Activated naive CD4-positive, alpha-beta T cell (primary cell): ENCODE data around the gene CUL7.
"Not testable (repeated sequence)": the region's sequence is repeated elsewhere in the genome, so short reads cannot be mapped to it uniquely, and the experiment has no call there.

ENCODE experiments used
- DNase-seq, 4 experiments: peaks; one replicate each; lab custom pipeline; 2025; lab: John Stamatoyannopoulos, UW

Gene CUL7

DNA sequence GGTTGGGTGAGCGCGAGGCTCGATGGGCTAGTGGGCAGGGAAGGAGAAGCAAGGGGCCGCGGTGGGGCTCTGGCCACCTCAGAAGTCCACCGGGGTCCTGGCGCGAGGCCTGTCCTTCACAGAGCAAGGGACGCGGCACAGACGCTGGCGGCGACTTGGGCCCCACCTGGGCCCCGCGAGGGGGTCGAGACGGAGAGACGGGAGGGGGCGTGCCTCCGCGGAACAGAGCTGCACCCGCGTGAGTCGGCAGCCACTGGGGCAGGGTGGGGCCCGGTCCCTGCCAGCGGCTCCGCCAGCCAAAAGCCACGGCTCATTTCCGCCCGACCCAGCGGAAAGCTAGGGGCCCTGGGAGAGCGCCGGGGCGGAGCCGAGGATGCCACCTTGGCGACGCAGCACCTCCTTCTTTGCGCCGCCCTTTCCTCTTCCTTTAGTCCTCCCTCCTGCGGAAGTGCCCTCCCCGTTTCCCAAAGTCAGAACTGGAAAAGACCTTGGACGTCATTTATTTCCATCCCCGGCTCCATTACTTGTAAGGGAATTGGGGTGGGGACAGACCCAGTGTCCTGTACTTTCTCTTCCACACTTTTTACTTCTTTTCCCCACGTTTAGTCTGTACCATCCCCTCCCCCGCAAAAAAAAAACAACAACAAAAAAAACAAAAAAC, at the start of gene CUL7:
CUL7 (minus strand) TSS at position 307 of the 661 bp plus-strand sequence. CDS start 1,063 bp downstream, outside the sequence.
- DNase-seq, result peak; percentile 64 to 86 (median 74)

DNA sequence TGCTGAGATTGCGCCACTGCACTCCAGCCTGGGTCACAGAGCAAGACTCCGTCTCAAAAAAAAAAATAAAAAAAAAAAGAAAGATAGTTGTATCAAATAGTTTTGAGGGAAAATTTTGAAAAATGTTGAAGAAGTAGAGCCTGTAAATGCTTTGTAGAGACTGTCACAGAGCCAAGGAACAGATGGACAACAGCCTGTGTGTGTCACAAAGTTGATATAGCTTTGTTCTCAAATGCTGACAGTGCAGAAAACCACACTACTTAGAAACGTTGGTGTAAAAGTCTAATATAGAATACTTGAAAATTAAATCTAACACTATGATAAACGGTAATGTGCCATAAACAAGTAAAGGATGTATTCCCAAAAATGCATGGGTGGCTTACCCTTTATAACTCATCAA, 47.8 kb upstream of the CUL7 start:
- no peak for DNase-seq

DNA sequence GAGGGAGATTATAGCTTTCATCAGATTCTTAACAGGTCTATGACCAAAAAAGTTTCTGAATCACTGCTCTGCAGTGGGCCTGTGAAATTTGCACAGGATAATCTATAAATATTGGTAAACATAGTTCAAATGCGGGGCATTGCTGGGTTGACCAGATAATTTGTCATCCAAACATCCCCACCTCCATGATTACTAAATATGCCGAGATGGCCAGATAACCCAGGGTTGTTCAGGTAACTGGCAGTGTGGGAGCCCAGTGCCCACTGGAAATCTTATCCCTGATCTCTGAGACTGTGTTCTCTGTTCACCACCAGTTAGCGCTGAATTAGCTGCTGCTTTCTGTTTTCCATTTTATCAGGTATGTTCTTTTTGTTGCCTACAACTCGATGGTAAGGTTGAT, 43.9 kb upstream of the CUL7 start:
- no peak for DNase-seq

DNA sequence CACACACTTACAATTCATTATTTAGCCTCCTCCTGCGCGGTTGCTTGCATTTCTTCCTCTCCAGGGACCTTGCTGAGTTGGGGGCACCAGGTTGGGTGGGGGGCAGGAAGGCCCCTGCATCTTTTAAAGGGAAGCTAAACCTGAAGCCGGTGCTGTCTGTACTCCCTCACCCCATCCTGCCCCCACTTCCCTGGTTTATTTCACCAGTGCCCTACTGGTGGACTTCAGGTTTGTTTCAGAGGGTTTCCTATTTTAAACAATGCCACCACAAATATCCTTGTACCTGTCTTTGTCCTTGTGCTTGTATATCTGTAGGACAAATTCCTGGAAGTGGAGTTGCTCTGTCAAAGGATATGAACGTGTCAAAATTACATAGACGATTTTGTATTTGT, 43.4 kb upstream of the CUL7 start:
- DNase-seq, result no peak

DNA sequence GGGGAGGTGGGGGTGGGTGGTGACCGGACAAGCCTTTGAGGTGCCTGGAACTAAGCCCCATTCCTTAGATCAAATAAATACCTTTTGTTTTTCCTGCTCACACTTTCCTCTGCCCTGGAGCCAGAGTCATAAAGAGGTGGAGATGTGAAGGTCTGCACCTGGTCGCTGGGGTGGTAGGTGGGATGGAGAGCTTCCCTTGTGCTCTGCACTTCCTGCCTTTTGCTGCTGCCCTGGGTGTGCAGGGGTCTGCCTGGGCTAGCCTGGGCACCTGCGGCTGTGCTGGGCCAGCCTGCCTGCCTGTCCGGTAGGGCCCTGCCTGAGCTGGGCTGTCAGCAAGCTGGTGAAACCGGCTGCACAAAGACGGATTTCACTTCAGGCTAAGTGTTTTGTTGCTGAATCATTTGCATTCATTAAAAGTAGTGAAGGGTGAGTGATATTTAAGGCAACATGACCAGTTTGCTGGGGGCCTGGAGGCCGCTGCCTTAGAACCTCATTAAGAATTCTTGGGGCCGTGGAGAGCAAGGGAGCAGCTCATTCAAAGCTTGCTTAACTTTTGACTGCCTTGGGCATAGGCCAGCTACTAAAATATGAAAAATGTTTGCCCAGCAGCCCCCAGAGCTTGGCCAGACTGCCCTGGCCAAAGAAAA, 42.9 kb upstream of the CUL7 start:
- DNase-seq, result no peak

DNA sequence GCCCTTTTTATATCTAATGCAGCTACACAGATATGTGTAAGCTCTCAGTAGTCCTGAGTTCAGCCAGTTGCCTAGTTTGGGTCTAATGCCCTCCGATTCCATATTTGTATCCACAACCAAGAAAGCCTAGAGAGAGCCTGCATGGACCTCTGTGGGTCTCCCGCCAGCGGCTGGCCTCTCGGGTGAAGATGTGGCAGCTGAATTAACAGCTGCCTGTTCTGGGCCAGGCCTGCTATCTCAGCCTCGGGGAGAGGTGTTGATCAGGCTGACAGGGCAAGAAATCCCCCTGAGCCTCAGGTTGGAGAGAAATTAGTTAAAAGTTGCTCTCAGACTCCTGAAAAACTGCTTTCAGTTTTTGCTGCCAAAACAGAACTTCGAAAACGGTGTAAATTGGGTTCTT, 42.3 kb upstream of the CUL7 start:
- DNase-seq, result no peak

DNA sequence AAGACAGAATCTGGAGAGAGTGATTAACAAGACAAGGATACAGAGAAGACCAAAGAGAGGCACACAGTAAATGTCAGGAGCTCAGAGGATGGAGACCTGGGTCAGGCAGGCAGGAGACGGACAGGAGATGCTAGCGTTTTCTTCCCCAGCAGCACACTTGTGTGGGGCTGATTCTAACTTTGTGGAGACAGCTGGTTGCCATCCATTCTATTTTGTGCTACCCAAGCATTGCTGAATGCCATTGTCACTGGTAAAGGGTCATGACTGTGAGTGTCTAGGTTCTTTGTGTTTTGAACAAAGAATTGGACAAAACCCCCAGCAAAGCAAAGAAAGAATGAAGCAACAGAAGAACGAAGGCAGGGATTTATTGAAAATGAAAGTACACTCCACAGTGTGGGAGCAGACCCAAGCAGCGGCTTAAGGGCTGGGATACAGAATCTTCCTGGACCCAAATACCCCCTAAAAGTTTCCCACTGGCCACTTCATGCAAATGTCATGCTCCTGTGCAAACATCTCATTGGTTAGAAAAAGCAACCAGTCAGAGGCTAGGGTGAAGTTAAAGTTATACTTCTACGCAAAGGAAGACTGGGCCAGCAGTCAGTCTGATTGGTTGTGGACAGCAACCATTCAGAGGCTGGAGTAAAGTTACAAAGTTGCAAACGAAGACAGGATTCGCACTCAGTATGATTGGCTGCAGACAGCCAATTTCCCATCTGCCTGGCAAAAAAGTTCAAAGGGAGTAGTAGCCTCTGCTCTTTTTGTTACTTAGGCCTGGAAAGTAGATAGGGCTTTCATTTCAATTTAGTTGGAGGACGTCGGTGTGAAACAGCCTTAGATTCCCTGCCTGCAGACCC, 40.0 kb upstream of the CUL7 start:
- DNase-seq, result no peak

DNA sequence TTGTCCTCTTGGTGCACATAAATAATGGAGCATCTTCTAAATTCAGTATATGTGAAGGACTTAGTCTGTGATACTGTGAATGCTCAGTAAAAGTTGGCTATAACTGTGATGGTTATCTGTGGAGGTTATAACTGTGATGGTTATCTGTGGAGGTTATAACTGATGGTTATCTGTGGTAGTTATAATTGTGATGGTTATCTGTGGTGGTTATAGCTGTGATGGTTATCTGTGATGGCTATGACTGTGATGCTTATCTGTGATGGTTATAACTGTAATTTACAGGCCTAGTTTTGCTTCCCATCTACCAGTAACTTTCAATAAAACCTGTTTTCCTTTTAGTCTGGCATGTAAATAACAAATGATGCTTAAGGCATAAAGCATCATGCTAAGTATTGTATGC, 39.0 kb upstream of the CUL7 start:
- no peak for DNase-seq

DNA sequence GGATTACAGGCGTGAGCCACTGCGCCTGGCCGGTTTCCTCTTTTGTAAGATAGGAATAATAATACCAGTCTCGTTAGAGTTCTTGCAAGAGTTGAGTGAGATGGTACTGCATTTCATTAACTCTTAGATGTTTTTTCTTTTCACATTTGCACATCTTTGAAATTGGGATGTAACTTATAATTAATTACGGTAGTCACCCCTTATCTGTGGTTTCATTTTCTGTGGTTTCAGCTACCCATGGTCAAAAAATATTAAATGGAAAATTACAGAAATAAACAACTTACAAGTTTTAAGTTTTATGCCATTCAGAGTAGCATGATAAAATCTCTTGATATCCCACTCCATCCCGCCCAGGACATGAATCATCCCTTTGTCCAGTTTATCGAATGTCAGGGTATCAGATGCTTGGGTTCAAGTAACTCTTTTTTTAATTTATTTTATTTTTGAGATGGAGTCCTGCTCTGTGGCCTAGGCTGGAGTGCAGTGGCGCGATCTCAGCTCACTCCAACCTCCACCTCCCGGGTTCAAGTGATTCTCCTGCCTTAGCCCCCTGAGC, 37.9 kb upstream of the CUL7 start:
- DNase-seq, result no peak

DNA sequence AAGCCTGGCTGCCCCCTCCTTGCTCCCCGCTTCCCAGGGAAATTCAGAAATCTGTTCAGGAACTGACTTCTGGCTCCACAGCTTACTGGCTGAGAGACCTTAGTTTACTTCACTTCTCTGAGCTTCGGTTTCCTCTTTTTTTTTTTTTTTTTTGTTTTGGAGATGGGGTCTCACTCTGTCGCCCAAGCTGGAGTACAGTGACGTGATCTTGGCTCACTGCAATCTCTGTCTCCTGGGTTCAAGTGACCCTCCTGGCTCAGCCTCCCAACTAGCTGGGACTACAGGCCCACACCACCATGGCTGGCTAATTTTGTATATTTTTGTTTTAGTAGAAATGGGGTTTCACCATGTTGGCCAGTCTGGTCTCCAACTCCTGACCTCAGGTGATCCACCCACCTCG, 37.4 kb upstream of the CUL7 start:
- DNase-seq, result no peak

DNA sequence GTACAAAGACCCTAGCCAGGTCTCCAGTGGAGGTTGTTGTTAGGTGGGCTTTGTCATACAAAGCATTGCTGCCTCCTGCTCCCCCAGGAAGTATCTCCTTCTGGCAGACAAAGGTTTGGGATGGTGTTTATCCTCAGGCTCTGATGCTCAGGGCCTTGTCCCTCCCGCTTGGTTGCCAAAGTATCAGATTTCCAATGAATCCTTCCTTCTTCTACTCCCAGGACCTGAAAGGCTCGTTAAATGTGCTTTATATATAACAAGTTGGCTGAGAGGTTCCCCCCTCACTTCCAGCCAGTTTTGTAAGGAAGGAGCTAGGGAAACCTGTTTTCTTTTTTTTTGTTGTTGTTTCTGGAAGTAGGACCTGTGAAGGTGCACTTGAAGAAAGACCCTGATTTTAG, 36.9 kb upstream of the CUL7 start:
- no peak for DNase-seq

DNA sequence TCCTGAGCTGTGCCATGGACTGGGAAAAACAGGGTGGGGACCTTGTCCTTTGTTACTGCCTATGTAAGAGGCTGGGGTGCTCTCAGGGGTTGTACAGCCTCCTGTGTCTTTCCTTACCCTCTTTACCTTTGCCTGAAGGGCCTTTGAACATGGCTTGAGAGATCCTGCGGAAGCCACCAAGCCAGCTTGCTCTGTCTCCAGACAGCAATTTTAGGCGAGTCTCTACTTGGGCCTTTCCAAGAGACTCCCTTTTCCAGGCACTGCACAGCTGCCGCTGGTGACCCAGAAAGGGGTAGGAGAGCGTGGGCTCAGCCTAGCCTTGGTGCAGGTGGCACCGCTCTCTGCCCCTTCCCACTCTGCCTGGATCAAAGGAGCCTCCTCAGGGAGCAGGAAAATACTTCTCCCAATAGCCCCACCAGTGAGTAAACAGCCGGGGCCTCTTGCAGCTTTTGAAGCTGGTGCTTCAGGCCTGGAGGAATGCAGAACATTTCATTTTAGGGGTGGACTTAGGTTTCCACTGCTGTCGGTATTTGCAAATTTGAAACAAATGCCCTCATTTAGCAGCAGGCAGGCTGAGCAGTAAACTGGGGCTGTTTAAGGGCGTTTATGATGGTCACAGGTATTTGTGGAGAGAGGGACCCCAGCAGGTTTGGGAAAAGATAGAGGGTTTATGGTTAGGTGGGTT, 36.4 kb upstream of the CUL7 start:
- no peak for DNase-seq

DNA sequence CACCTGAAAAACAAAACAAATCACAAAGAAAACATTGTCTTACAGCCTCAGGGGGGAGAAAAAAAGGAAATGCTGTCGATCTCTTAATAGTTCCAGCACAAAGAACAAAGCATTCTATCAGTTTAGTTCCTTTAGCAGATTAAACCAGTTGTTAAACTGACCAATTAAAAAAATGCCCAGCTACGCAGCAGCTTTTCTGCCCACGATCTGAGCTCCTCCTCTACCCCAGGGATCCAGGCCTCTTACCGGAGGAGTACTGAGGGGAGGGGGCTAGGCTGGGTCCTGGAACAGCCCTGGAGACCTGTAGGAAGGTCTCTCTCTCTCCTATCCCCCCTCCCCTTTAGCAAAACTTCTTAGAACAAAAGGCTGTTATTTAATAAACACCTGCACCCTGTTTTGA, 35.8 kb upstream of the CUL7 start:
- no peak for DNase-seq

DNA sequence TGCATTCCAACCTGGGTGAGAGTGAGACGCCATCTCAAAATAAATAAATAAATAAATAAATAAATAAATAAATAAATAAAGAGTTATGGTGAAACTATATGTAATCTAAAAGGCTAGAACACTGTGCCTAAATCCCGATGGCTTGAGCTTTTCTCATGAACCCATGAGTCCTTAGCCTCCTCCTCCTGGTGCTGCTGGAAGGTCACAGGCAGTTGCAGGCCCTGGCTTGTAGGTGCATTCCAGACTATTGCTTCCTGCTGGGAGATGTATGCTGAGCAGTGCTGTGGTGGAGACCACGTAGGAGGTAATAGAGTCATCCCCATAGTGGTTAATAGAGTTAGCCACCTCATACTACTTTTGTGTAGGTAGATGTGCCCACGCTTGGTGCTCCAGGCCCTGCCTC, 35.0 kb upstream of the CUL7 start:
- DNase-seq, result no peak

DNA sequence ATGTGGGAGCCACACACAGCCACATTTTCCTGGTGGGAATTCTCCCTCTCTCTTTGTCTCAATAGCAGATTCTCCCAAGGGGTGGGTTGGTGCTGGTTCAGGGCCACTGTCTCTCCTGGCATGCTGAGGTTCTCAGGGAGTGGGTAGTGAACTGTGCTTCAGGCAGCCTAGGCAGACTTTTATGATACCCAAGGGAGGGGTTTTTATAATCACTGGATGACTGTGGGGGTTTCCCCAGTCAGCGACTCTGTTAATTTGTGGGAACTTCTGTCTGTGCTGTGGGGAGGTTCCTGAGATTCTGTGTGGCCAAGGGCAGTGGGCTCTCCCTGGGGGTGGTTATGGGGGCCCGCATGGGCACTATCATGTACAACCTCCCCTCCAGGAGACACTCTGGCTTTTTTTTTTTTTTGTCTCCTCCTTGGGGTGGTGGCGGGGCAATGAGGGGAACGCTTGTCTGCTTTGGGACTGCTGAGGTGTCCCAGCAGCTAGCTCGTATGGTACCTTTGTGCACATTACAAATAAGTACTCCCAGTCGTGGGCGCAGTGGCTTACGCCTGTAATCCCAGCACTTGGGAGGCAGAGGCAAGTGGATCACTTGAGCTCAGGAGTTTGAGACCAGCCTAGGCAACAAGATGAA, 32.5 kb upstream of the CUL7 start:
- no peak for DNase-seq

DNA sequence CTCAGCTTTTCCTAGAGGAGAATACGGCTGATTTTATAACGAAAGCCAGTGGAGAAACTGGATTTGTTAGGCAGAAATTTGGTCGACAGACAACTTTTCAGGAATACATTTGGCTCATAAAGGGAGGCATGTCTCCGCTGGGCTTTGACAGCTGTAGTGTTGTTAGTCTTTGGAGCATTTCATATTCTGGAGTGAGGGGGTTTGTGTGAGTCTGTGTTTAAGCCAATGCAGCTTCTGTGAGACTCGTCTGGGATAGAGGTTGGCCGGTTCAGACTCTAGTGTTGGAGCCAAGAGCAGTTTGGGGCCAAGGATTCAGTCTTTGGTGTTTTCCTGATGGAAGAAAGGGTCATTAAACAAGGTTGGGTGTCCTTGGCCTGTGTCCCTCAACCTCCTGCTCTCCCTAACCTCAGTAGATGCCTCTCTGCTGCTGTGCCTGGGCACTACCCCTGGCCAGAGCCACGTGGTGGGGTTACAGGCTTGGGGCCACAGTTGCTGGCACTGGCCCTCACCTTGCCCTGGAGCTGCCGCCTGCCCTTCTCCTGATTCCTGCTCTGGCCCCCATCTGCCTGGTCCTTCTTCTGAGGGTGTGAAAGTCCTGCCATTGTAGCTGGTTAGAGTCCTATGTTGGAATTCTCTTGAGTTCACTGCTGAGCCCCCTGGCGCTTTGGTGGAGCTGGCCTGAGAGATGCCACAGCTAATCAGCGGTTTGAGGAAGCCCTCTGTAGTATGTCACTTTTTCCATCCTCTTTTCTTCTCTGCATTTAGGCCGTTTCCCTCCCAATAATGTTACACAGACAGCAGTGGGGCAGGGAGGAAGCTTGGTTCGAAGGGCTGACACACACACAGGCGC, 29.4 kb upstream of the CUL7 start:
- DNase-seq, result no peak

DNA sequence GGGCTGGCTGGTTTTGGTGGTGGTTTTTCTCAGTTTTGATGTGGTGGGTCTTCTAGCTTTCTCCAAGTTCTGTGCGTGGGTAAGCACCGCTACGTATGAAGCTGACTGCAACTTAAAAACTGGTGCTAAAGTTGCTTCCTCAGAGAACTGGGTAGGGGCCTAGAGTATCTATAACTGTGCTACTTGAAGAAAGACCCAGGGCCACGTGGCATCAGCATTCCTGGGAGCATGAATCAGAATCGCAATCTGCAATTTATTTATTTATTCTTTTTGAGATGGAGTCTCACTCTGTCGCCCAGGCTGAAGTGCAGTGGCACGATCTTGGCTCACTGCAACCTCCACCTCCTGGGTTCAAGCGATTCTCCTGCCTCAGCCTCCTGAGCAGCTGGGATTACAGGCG, 28.3 kb upstream of the CUL7 start:
- not testable (repeated sequence) for DNase-seq

DNA sequence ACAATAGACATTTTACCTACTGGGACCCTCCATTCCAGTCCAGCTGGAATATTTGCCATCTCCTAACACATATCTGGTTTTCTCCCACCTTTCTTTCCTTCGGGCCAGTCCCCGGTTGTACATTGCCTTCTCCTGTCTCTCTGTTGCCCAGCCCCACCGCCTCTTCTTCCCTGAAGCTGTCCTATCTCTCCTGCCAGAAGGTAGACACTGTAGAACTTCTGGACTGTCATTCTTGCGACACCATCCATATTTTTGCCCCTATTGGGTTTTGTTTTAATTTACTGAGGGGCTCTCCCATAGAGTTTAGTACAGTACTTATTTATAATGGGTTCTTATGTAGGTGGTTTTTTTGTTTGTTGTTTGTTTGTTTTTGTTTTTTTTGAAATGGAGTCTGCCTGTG, 27.4 kb upstream of the CUL7 start:
- no peak for DNase-seq

DNA sequence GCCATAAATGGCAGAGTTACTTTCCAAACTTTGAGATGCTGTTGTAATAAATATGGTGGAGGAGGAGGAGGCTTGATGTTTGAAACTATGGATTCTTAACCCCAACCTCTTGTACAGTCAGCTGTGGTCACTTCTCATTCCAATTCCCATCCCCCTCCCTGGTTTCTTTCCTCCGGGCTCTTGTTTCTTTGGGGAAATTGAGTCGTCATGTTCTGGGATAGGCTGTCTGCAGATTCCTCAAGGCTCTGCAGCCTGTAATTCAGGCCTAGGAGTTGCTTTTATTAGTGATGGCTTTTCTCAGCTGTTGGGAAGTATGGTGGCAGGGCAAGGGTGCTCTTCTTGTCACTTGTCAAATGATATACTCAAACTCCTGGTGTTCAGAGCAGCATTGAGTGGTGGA, 25.0 kb upstream of the CUL7 start:
- DNase-seq, result no peak

DNA sequence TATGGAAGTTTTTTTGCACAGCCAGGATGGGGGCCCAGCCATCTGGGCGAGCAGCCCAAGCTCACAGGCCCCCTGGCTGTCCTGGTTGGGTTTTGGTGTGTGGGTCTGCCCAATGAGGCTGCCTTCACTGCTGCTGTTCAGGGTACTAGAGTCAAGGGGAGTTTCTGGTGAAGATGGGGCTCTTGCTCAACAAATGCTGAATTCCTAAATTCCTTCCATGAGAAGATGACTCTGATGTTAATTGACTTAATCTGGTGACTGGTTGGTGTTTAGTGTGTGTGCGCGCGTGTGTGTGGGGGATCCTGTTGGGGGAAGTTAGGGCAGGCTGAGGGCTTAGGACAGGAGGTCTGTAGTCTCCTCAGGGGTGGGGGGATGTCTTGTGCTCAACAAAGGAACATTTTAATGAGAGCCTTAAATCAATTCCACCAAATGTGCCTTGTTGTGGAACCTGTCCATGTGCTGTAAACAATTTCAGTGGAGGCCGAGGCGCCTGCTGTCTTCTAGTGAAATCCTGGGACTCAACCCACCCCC, 24.4 kb upstream of the CUL7 start:
- no peak for DNase-seq
